HuH-7.5 (cell line): ENCODE data around the gene MUC12.
"Not testable (repeated sequence)": the region's sequence is repeated elsewhere in the genome, so short reads cannot be mapped to it uniquely, and the experiment has no call there.

Experiments
- DNase-seq: peaks from one replicate; pipeline ENCODE4 v3.0.0; 2011; ENCODE audit warnings: low spot score

MUC12 gene

DNA sequence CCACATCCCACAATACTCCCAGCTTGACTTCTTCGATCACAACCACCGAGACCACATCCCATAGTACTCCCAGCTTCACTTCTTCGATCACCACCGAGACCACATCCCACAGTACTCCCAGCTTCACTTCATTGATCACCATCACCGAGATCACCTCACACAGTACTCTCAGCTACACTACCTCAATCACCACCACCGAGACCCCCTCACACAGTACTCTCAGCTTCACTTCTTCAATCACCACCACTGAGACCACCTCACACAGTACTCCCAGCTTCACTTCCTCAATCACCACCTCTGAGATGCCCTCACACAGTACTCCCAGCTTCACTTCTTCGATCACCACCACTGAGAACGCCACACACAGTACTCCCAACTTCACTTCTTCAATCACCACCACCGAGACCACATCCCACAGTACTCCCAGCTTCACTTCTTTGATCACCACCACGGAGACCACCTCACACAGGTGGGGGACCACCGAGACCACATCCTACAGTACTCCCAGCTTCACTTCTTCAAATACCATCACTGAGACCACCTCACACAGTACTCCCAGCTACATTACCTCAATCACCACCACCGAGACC is 11.4 kb upstream of the MUC12 start:
- no peak for DNase-seq

DNA sequence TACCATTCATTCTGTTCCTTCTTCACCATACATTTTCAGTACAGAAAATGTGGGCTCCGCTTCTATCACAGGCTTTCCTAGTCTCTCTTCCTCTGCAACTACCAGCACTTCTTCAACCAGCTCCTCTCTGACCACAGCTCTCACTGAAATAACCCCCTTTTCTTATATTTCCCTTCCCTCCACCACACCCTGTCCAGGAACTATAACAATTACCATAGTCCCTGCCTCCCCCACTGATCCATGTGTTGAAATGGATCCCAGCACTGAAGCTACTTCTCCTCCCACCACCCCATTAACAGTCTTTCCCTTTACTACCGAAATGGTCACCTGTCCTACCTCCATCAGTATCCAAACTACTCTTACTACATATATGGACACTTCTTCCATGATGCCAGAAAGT is 9.5 kb upstream of the MUC12 start:
- no peak for DNase-seq

DNA sequence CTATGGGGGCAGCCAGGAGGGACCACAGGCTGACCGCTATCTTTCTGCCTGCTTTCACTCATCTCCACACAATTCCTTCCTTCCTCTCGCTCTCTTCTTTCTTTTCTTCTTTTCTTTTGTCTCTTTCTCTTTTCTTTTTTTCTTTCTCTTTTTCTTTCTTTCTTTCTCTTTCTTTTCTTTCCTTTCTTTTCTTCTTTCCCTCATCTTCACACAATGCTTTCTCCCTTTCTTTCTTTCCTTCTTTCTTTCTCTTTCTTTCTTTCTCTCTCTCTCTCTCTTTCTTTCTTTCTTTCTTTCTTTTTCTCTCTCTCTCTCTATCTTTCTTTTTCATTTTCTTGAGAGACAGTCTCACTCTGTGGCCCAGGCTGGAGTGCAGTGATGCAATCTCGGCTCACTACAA is 6.8 kb upstream of the MUC12 start:
- DNase-seq: no peak

DNA sequence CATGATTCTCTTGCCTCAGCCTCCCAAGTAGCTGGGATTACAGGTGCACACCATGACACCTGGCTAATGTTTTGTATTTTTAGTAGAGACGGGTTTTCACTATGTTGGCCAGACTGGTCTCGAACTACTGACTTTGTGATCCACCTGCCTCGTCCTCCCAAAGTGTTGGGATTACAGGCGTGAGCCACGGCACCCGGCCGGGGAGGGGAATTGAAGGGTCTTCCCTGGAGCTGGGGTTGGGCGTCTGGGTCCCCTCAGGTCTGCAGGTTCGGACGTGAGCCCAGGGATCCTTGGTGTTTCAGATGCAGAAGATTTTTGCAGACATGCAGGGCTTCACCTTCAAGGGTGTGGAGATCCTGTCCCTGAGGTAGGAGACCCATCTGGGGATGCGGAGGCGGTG is 6.0 kb upstream of the MUC12 start:
- DNase-seq: no peak

DNA sequence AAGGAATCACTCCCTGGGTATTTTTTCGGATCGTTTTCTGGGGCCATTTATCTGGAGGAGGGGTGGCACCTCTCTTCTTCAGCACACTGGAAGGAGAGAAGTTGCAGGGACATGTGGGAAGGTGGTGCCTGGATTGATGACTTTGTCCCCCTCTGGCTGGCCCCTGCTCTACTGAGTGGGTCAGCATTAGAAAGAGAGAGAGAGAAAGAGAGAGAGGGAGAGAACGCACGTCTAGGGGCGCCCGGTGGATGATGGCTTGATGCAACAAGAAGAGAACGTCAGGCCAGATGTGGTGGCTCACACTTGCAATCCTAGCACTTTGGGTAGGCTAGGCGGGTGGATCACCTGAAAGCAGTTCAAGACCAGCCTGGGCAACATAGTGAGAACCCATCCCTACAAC is 5.5 kb upstream of the MUC12 start:
- no peak for DNase-seq

DNA sequence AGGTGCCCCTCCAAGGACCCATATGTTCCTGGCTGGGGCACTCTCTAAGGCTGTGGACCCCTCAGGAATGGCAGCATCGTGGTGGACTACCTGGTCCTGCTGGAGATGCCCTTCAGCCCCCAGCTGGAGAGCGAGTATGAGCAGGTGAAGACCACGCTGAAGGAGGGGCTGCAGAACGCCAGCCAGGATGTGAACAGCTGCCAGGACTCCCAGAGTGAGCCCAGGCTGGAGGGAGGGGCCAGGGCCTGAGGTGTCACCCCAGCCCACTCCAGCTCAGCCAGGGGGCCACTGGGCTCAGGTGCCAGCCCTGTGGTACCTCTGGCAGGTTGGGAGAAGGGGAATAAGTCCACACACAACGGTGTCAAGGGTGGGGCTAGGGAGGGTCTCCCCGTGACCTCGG is 4.7 kb upstream of the MUC12 start:
- no peak for DNase-seq

DNA sequence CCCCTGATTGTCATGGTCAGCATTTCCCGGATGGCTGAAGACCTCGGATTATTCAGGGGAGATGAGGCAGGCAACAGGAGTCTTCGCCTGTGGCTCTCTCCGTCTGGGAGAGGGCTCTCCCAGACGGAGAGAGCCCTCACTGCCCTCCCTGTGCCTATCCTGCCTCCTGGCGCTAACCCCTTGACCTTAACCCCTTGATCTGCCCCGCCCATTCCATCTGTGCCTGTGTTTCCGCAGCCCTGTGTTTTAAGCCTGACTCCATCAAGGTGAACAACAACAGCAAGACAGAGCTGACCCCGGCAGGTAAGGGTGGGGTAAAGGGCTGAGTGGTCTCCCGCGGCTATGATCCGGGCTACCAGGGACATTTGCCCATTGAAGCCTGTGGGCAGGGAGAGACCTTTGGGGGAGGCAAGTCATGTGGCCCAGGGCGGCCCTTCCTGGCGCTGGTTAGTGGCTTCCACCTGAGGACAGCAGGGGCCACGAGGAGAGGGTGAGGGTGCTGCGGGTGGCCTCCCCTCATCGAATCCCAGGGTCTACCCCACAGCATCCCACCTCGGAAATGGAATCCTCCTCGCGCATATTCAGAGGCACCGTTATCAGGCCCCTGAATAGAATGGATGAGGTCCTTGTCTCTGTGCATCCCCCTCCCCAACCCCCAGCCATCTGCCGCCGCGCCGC is 4.2 kb upstream of the MUC12 start:
- no peak for DNase-seq

DNA sequence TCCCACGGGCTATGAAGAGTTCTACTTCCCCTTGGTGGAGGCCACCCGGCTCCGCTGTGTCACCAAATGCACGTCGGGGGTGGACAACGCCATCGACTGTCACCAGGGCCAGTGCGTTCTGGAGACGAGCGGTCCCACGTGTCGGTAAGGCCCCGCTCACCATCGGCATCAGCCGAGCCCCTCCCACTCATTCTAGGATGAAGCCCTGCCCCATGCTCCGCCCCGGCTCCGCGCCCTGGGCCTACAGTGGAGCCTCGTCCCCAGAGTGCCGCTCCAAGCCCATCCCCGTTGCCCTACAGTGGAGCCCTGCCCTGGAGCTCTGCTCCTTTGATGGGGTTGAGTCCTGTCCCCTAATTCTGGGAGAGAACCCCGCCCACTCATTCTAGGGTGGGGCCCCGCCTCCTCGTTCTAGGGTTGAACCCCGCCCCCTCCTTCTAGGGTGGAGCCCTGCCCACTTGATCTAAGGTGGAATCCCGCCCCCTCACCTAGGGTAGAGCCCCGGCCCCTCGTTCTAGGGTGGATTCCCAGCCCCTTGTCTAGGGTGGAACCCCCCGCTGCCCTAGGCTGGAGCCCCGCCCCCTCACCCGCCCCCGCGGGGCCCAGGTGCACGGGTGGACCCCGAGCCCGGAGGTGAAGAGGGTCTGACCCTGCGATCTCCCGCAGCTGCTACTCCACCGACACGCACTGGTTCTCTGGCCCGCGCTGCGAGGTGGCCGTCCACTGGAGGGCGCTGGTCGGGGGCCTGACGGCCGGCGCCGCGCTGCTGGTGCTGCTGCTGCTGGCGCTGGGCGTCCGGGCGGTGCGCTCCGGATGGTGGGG is 3.4 kb upstream of the MUC12 start:
- DNase-seq: peak; percentile 96

DNA sequence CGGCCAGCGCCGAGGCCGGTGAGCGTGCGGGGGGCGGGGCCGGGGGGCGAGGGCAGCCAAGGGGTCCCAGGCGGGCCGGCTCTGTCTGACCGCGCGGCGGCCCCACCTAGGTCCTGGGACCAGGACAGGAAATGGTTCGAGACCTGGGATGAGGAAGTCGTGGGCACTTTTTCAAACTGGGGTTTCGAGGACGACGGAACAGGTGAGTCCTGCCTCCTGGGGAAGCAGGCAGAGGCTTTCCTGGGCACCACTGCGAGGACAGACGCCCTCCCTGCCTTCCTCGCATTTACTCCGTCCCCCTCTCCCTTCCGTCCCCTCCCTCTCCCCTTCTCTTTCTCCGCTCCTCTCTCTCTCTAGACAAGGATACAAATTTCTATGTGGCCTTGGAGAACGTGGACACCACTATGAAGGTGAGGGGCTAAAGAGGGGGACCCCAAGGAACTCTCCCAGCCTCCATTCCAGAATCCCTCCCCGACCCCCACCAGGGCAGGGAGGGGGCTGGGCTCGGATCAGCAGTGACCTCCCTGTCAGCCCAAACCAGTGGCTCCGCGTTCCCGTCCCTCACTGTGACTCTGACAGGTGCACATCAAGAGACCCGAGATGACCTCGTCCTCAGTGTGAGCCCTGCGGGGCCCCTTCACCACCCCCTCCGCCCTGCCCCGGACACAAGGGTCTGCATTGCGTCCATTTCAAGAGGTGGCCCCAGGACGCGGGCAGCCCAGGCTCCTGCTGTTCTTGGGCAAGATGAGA is 2.6 kb upstream of the MUC12 start:
- no peak for DNase-seq

DNA sequence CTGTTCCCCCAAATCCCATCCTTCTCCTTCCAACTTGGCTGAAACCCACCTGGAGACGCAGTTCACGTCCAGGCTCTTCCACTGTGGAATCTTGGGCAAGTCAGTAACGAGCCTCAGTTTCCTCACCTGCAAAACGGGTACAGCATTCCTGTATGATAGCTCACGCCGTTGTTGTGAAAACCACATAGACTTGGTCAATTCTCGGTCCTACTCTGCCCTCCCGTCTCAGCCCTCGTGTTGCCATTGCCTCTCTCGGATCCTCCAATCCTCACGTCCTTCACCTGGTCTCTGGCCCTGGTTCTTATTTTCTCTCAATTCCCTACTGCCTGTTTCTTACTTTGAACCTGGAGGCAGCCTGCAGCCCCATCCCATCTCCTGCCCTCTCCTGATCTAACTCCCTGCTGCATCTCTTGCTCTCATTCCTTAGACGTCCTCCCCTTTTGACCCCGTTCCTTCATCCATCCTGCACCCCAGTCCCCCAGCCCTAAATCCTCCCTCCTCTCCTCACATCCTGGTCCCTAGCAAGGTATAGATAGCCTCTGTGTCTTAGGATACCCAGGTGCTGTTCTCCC is 2.0 kb upstream of the MUC12 start:
- DNase-seq: no peak

DNA sequence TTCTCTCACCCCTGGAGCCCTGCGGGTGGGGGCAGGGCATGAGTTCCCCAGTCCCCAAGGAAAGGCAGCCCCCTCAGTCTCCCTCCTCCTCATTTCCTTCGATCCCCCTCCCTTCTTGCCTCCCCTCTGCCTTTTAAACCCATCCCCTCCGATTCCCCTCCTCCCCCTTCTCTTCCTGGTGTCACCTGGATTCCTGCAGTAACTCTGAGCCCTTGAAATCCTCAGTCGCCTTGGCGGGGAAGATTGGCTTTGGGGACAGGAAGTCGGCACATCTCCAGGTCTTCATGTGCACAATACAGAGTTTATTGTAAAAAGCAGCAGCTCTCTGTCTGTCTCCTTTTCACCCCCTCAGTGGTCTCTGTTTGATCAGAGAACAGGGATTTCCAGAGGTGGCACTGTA is 1.3 kb upstream of the MUC12 start:
- no peak for DNase-seq

DNA sequence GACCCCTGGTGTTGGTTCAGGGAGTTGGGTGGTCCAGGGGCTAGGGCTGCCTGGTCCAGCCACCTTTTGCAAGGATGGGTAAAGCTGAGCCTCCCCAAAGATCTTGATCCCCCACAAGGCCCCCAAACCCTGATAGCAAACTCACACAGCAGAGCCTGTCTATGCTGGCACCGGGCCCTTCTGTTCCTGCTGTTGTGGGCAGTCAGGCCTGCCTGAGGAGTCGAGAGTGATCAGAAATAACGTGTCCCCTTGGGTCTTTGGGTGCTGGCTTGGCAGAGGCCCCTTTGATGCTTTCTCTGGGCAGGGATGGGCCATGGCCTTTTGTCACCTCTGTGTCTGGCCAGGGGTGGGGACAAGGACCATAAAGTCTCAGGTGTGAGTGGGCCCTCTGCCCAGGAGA is 715 bp upstream of the MUC12 start:
- DNase-seq: no peak

DNA sequence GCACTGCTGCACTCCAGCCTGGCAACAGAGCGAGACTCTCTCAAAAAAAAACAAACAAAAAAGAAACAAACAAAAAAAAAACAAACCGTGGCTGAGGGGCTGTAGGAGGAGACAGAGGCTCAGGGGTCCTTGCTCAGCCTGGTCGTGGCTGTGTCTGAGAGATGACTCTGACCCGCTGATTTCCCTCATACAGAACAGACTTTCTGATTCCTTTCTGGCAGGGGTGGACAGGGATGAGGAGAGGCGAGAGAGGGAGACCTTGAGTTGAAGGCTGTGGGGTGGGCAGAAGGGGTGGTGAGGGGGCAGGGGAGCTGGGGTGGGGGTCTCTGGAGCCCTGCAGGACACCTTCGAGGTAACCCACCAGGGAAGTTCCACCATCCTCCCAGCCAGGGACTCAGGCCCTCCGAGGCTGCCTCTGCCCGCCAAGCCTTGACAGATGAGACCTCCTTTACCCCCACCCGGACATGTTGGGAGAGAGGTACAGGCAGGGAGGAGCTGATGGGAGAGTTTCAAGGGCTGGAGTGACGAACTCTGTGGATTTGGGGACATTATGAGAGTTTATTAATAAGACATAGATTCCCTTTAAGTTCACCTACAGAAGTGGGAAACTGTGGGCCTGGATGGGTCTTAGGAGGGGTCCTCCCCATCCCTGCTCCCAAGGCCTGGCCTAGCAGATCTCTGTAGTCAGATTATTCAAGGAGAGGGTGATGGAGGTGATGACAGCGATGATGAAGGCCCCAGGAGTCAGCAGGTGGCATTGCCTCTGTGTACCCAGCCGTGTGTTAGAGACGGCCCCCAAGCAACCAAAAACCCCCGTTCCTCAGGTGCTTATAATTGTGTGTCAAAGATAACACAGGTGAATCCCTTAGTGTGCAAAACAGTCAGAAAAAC is 2.0 kb downstream of the MUC12 start:
- DNase-seq: no peak

DNA sequence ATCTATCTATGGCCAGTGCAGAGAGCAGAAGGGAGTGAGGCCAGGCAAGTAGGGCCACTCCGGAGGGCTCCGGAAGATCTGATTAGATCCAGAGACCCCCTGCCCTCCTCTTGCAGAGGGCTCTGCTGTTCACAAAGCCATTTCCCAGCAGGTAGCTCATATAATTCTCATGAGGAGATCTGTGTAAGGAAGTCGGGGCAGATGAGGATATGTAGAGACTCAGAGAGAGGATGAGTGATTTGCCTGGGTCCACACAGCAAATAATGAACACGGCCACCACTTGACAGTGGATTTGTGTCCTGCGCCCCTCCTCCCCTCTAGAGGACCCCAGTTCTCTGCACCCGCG is 2.6 kb downstream of the MUC12 start:
- no peak for DNase-seq

DNA sequence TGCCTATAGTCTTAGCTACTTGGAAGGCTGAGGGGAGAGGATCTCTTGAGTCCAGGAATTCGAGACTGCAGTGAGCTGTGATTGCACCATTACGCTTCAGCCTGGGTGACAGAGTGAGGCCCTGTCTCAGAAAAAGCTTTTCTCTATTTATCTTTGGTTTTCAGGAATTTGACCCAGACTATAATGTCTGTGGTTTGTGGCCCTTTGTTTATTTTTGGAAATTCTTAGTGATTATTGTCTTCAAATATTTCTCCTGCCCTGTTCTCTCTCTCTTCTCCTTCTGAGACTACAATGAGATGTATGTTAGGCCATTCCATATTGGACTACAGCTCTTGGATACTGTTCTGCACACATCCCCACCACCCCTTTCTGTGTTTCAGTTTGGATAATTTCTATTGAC is 4.7 kb downstream of the MUC12 start:
- DNase-seq: no peak

DNA sequence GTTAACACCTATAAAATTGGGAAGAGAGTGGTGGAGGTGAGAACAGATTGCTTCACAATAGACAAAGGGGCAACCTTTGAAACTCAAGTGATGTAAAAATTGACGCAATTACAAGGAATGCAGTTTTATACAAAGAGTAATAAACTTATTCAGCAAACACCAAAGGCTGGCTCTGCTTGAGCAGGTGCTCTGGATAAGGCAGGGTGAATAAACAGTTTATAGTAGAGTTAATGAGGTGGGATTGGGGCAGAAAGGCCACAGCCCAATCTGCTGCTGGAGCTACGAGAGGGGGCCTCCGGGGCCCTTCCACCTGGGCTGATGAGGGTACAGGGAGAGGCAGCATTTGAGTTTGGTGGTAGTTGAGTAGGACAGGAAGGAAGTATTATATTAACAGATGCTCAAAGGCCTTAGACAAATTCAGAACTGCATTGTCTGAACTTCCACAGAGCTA is 6.0 kb downstream of the MUC12 start:
- DNase-seq: no peak

DNA sequence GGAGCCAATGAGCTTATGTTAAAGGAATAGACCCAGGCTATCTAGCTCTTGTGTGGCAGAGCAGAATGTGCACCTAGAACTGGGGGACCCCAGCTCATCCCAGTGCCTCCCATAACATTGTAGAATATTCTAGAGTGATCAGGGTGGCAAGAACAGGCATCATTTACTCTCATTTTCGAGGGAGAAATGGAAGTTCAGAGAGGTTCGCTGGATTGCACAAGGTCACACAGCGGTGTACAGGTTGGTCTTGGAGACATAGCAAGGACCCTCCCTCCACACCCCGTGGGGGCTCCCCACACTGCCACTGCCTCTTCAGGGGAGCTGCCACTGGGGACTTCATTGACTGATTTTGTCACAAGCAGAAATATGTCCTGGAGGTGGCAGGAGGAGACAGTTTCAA is 8.9 kb downstream of the MUC12 start:
- DNase-seq: no peak

DNA sequence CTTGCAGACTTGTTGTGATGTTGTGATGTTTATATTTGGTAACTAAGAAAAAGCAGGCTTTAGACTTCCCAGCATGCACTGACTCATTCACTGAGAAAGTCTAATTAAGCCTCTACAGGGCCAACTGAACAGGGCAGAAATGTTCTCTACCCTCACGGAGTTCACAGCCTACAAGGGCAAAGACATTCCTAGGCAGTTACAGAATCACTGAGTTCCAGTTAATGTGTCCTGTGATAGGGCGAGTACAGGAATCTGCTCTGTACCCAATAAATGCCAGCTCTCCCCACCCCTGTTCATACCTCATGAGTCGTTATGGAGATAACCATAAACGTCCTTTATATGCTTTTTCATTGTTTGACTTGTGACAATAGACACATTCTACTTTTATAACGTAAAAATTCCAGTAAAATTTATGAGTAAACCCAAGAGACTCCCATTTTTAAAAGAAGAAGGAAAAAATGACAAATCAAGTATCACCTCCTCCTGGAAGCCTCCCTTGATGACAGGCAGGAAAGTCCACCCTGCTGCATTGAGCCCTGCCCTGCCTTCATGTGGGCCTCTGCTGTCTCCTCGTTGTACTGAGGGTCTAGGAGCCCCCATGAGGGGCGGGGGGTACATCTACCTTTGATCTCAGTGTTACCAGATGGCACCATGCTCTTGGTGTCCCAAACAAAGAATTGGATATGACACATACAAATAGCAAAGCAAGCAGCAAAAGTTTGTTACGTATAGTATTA is 14.3 kb downstream of the MUC12 start:
- DNase-seq: no peak

DNA sequence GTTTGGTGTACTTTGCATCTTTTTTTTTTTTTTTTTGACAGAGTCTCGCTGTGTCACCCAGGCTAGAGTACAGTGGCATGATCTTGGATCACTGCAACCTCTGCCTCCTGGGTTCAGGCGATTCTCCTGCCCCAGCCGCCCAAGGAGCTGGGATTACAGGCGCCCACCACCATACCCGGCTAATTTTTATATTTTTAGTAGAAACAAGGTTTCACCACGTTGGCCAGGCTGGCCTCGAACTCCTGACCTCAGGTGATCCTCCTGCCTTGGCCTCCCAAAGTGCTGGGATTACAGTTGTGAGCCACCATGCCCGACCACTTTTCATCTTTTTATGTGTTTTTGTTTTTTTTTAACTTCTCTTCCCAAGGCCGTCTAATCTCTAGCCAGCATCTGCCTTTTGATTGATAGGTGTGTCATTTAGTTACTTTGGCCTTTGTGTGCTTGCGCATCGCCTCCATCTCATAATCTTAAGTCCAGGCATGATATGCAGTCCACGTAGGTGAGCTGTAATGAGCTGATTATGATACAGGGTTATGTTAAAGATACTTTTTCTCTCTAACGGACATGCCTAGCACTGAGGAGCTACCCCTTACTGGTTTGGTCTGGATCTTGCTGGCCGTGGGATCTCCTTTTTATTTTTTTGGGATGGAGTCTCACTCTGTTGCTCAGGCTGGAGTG is 15.0 kb downstream of the MUC12 start:
- not testable (repeated sequence) for DNase-seq
